ENCODE measurements around the gene SRPK1.

SRPK1 gene

GRCh38 chr6:35905841-35906498 is 14.9 kb downstream of the SRPK1 start:
- H3K27me3 ChIP-seq (replicated peaks; ENCODE audit: control insufficient read depth, insufficient read depth, low read length, poor library complexity, severe bottlenecking), result no peaks in the 10 kb centered on the region
- H3K4me3 ChIP-seq (ENCODE audit: insufficient read depth, low read depth, low read length, poor library complexity, severe bottlenecking), result no peak overlapping the region
- H3K36me3 ChIP-seq (ENCODE audit: control insufficient read depth, insufficient read depth, low read length), result peaks cover 14% of the 10 kb centered on the region
- H3K27ac ChIP-seq (ENCODE audit: insufficient read depth, low read length, poor library complexity, severe bottlenecking), result no peak overlapping the region
- H3K9me3 ChIP-seq (ENCODE audit: control insufficient read depth, low read length), result peaks cover 8% of the 10 kb centered on the region
- H3K4me1 ChIP-seq (ENCODE audit: control insufficient read depth, insufficient read depth, low read length, poor library complexity, severe bottlenecking), result no peaks in the 10 kb centered on the region
- no peak for DNase-seq

- no peaks in the 10 kb centered on the region for H3K27me3 ChIP-seq (replicated peaks; ENCODE audit: control insufficient read depth, insufficient read depth, low read length, poor library complexity, severe bottlenecking)
- peaks cover 8% of the 10 kb centered on the region for H3K9me3 ChIP-seq (ENCODE audit: control insufficient read depth, low read length)
- no peak overlapping the region for H3K27ac ChIP-seq (ENCODE audit: insufficient read depth, low read length, poor library complexity, severe bottlenecking)
- H3K36me3 ChIP-seq (ENCODE audit: control insufficient read depth, insufficient read depth, low read length), result peaks cover 14% of the 10 kb centered on the region
- no peak for DNase-seq
- H3K4me3 ChIP-seq (ENCODE audit: insufficient read depth, low read depth, low read length, poor library complexity, severe bottlenecking), result no peak overlapping the region
- no peaks in the 10 kb centered on the region for H3K4me1 ChIP-seq (ENCODE audit: control insufficient read depth, insufficient read depth, low read length, poor library complexity, severe bottlenecking)
These were observed 15.6 kb downstream of the SRPK1 start for GRCh38 chr6:35905141-35905785.

DNA sequence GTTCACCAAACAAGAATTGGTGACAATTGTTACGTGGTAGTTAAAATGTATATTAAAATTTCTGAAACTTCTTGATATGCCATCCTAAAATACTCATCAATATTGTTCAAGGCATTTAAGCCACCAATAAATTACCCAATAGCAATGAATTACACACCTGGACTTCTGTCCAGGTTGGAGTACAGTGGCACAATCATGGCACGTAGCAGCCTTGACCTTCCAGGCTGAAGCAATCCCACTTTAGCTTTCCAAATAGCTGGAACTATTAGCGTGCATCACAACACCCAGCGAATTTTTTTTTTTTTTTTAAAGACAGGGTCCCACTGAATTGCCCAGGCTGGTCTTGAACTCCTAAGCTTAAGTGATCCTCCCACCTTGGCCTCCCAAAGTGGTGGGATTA is 17.2 kb downstream of the SRPK1 start:
- Histone ChIP-seq H3K4me3 (ENCODE audit: insufficient read depth, low read depth, low read length, poor library complexity, severe bottlenecking) (no peak overlapping the region), H3K27ac (ENCODE audit: insufficient read depth, low read length, poor library complexity, severe bottlenecking) (no peak overlapping the region), H3K4me1 (ENCODE audit: control insufficient read depth, insufficient read depth, low read length, poor library complexity, severe bottlenecking) (no peaks in the 10 kb centered on the region), H3K36me3 (ENCODE audit: control insufficient read depth, insufficient read depth, low read length) (peaks cover 11% of the 10 kb centered on the region), H3K27me3 (replicated peaks; ENCODE audit: control insufficient read depth, insufficient read depth, low read length, poor library complexity, severe bottlenecking) (no peaks in the 10 kb centered on the region), H3K9me3 (ENCODE audit: control insufficient read depth, low read length) (peaks cover 1% of the 10 kb centered on the region)
- DNase-seq, result no peak

GRCh38 chr6:35900448-35900847 is 20.4 kb downstream of the SRPK1 start:
- H3K4me1 ChIP-seq (ENCODE audit: control insufficient read depth, insufficient read depth, low read length, poor library complexity, severe bottlenecking), result no peaks in the 10 kb centered on the region
- H3K4me3 ChIP-seq (ENCODE audit: insufficient read depth, low read depth, low read length, poor library complexity, severe bottlenecking), result no peak overlapping the region
- H3K9me3 ChIP-seq (ENCODE audit: control insufficient read depth, low read length), result no peaks in the 10 kb centered on the region
- DNase-seq, result no peak
- H3K27ac ChIP-seq (ENCODE audit: insufficient read depth, low read length, poor library complexity, severe bottlenecking), result no peak overlapping the region
- H3K36me3 ChIP-seq (ENCODE audit: control insufficient read depth, insufficient read depth, low read length), result peaks cover 11% of the 10 kb centered on the region
- no peaks in the 10 kb centered on the region for H3K27me3 ChIP-seq (replicated peaks; ENCODE audit: control insufficient read depth, insufficient read depth, low read length, poor library complexity, severe bottlenecking)

- Histone ChIP-seq H3K36me3 (ENCODE audit: control insufficient read depth, insufficient read depth, low read length) (peaks cover 5% of the 10 kb centered on the region), H3K27me3 (replicated peaks; ENCODE audit: control insufficient read depth, insufficient read depth, low read length, poor library complexity, severe bottlenecking) (no peaks in the 10 kb centered on the region), H3K9me3 (ENCODE audit: control insufficient read depth, low read length) (no peaks in the 10 kb centered on the region), H3K4me3 (ENCODE audit: insufficient read depth, low read depth, low read length, poor library complexity, severe bottlenecking) (no peak overlapping the region), H3K27ac (ENCODE audit: insufficient read depth, low read length, poor library complexity, severe bottlenecking) (no peak overlapping the region), H3K4me1 (ENCODE audit: control insufficient read depth, insufficient read depth, low read length, poor library complexity, severe bottlenecking) (no peaks in the 10 kb centered on the region)
- DNase-seq, result no peak
These were observed 22.9 kb downstream of the SRPK1 start for GRCh38 chr6:35898003-35898402.

DNA sequence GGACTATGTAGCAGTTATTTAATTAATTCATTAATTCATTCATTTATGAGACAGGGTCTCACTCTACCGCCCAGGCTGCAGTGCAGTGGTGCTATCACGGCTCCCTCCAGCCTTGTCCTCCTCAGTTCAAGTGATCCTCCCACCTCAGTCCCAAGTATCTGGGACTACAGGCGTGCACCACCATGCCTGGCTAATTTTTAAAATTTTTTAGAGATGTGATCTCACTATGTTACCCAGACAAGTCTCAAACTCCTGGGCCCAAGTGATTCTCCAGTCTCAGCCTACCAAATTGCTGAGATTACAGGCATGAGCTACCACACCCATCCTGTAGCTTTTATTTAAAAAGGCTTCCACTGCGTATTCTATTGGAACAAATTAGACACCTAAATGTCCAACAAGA is 23.4 kb downstream of the SRPK1 start:
- Histone ChIP-seq H3K4me1 (ENCODE audit: control insufficient read depth, insufficient read depth, low read length, poor library complexity, severe bottlenecking) (no peaks in the 10 kb centered on the region), H3K27ac (ENCODE audit: insufficient read depth, low read length, poor library complexity, severe bottlenecking) (no peak overlapping the region), H3K36me3 (ENCODE audit: control insufficient read depth, insufficient read depth, low read length) (no peaks in the 10 kb centered on the region), H3K27me3 (replicated peaks; ENCODE audit: control insufficient read depth, insufficient read depth, low read length, poor library complexity, severe bottlenecking) (no peaks in the 10 kb centered on the region), H3K9me3 (ENCODE audit: control insufficient read depth, low read length) (no peaks in the 10 kb centered on the region), H3K4me3 (ENCODE audit: insufficient read depth, low read depth, low read length, poor library complexity, severe bottlenecking) (no peak overlapping the region)
- DNase-seq, result no peak

DNA sequence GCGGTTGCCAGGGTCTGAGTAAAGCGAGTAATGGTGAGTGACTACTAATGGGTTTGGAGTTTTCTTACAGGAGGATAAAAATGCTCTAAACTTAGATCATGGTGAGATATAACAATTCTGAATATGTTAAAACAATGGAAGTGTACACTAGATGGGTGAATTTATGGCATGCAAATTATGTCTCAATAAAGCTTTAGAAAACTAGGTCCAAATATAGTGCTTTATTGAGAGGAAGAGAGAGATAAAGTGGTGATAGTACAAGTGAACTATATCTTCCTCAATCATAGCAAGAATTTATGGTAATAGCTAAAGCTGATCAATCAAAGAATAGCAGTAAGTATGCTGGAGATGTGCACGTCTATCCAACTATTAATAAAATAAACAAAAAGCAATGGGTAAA is 23.9 kb downstream of the SRPK1 start:
- Histone ChIP-seq H3K36me3 (ENCODE audit: control insufficient read depth, insufficient read depth, low read length) (no peaks in the 10 kb centered on the region), H3K27ac (ENCODE audit: insufficient read depth, low read length, poor library complexity, severe bottlenecking) (no peak overlapping the region), H3K27me3 (replicated peaks; ENCODE audit: control insufficient read depth, insufficient read depth, low read length, poor library complexity, severe bottlenecking) (no peaks in the 10 kb centered on the region), H3K4me3 (ENCODE audit: insufficient read depth, low read depth, low read length, poor library complexity, severe bottlenecking) (no peak overlapping the region), H3K9me3 (ENCODE audit: control insufficient read depth, low read length) (no peaks in the 10 kb centered on the region), H3K4me1 (ENCODE audit: control insufficient read depth, insufficient read depth, low read length, poor library complexity, severe bottlenecking) (no peaks in the 10 kb centered on the region)
- DNase-seq, result no peak

DNA sequence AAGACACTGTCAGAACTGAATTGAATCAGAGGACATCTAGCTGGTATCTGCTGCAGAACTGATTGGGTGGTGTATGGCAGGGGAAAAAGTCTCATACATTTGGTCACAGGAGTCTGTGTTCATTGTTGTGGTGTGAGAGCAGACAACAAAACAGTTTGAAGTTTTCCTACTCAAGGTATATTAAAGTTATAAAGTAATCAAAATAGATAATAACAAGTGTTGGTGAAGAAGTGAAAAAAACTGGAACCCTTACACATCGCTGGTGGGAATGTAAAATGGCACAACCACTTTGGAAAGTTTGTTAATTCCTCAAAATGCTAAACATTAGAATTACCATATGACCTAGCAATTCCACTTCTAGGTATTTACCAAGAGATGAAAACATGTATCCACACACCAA is 24.7 kb downstream of the SRPK1 start:
- DNase-seq, result no peak
- no peaks in the 10 kb centered on the region for H3K27me3 ChIP-seq (replicated peaks; ENCODE audit: control insufficient read depth, insufficient read depth, low read length, poor library complexity, severe bottlenecking)
- H3K36me3 ChIP-seq (ENCODE audit: control insufficient read depth, insufficient read depth, low read length), result no peaks in the 10 kb centered on the region
- no peaks in the 10 kb centered on the region for H3K9me3 ChIP-seq (ENCODE audit: control insufficient read depth, low read length)
- H3K4me1 ChIP-seq (ENCODE audit: control insufficient read depth, insufficient read depth, low read length, poor library complexity, severe bottlenecking), result no peaks in the 10 kb centered on the region
- no peak overlapping the region for H3K27ac ChIP-seq (ENCODE audit: insufficient read depth, low read length, poor library complexity, severe bottlenecking)
- H3K4me3 ChIP-seq (ENCODE audit: insufficient read depth, low read depth, low read length, poor library complexity, severe bottlenecking), result no peak overlapping the region

DNA sequence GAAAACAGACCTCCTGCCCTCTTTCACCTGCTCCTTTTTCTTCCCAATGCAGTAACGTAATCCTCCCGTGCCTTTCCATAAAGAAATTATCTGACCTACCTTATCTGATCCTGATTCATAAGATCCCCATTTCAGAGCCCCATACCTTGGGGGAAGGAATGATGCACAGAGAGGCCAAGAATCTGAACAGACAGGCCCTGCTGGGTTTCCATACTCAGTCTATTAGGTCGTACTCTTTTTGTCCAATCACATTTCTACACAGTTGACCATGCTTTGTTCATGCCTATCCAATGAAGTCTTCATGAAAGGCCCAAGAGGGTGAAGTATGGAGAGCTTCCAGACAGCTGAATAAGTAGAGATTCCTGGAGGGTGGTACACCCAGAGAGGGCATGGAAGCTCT is 25.3 kb downstream of the SRPK1 start:
- no peak for DNase-seq
- no peaks in the 10 kb centered on the region for H3K36me3 ChIP-seq (ENCODE audit: control insufficient read depth, insufficient read depth, low read length)
- H3K27me3 ChIP-seq (replicated peaks; ENCODE audit: control insufficient read depth, insufficient read depth, low read length, poor library complexity, severe bottlenecking), result no peaks in the 10 kb centered on the region
- H3K27ac ChIP-seq (ENCODE audit: insufficient read depth, low read length, poor library complexity, severe bottlenecking), result no peak overlapping the region
- no peaks in the 10 kb centered on the region for H3K9me3 ChIP-seq (ENCODE audit: control insufficient read depth, low read length)
- H3K4me1 ChIP-seq (ENCODE audit: control insufficient read depth, insufficient read depth, low read length, poor library complexity, severe bottlenecking), result no peaks in the 10 kb centered on the region
- H3K4me3 ChIP-seq (ENCODE audit: insufficient read depth, low read depth, low read length, poor library complexity, severe bottlenecking), result no peak overlapping the region

DNA sequence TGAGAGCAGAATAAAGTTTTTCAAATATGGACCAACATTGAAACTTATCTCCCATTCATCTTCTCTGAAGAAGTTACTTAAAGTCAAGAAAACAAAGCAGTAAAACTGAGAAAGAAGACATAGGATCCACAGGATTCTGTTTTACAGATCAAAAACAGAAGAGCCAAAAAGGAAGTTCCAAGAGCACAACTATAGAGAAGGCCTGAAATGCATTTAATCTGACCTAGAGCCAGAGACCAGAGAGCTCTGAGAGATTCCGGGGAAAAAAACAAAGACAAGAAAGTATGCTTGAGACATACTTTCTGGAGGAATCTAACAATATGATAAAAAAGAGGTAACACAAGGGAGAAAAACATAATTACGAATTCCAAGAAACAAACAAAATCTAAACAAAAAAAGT is 26.1 kb downstream of the SRPK1 start:
- Histone ChIP-seq H3K27ac (ENCODE audit: insufficient read depth, low read length, poor library complexity, severe bottlenecking) (no peak overlapping the region), H3K36me3 (ENCODE audit: control insufficient read depth, insufficient read depth, low read length) (no peaks in the 10 kb centered on the region), H3K4me3 (ENCODE audit: insufficient read depth, low read depth, low read length, poor library complexity, severe bottlenecking) (no peak overlapping the region), H3K4me1 (ENCODE audit: control insufficient read depth, insufficient read depth, low read length, poor library complexity, severe bottlenecking) (no peaks in the 10 kb centered on the region), H3K27me3 (replicated peaks; ENCODE audit: control insufficient read depth, insufficient read depth, low read length, poor library complexity, severe bottlenecking) (no peaks in the 10 kb centered on the region), H3K9me3 (ENCODE audit: control insufficient read depth, low read length) (no peaks in the 10 kb centered on the region)
- no peak for DNase-seq

All from effector memory CD4-positive, alpha-beta T cell (primary cell).